ENCODE results near the gene PRXL2A.
"Not testable (repeated sequence)": the region's sequence is repeated elsewhere in the genome, so short reads cannot be mapped to it uniquely, and the experiment has no call there.

The PRXL2A gene

GRCh38 chr10:80477813-80478212 is 69.5 kb downstream of the PRXL2A start:
- no peak for DNase-seq

DNA sequence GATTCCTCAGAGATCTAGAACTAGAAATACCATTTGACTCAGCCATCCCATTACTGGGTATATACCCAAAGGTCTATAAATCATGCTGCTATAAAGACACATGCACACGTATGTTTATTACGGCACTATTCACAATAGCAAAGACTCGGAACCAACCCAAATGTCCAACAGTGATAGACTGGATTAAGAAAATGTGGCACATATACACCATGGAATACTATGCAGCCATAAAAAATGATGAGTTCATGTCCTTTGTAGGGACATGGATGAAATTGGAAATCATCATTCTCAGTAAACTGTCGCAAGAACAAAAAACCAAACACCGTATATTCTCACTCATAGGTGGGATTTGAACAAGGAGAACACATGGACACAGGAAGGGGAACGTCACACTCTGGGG is 72.0 kb downstream of the PRXL2A start:
- not testable (repeated sequence) for DNase-seq

GRCh38 chr10:80480852-80481251 is 72.5 kb downstream of the PRXL2A start:
- no peak for DNase-seq

DNA sequence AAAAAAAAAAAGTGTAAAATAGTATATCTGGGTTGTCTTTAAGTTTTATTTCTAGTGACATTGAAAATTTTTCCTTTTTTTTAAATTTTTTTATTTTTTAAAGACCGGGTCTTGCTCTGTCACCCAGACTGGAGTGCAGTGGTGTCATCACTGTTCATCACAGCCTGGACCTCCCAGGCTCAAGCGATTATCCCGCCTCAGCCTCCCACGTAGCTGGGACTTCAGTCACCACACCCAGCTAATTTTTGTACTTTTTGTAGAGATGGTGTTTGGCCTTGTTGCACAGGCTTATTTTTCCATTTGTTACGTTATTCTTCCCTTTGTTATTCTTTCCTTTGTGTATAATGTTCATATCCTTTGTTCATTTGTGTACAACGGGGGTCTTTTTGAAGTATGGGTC is 75.9 kb downstream of the PRXL2A start:
- no peak for DNase-seq

- DNase-seq = no peak
Observed at GRCh38 chr10:80484676-80485075, 76.3 kb downstream of the PRXL2A start.

DNA sequence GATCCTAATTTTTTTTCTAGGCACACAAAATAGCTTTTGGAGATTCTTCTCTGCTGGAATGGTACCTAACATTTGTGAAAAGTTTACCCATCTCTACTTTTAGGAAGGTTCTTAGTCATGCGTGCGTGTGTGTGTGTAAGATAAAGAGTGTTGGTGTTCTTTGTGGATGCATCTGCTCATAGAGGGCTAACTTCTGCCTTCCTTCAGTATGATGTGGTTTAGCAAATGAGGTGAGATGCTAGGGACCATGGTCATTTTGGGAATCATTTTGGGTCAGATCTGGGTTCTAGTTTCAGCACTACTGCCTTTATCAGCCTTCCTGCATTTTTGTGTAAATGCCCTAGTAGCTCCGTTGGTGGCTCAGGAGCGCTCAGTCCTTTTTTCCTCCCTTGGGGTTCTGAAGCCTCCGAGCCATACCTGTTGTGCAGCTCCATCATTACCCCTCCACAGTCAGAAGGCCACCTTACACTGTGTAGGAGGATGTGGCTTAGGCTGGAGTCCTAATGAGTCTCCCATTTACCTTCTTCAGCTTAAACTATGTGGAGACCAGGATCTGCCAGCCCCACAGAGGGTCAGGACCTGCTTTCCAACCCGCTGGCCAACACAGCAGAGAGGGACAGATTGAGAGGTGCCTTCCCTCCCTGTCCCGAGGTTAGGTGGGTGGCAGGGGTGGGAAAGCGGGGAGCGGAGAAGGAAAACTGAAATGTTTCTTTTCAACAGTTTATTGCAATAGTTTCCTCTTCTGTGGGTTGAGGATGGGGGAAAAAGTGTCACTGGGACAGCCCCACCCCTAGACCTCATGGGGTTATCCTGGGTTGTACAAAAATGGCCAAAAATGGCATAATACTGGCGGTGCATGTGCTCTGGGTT is 77.0 kb downstream of the PRXL2A start:
- DNase-seq = no peak

DNA sequence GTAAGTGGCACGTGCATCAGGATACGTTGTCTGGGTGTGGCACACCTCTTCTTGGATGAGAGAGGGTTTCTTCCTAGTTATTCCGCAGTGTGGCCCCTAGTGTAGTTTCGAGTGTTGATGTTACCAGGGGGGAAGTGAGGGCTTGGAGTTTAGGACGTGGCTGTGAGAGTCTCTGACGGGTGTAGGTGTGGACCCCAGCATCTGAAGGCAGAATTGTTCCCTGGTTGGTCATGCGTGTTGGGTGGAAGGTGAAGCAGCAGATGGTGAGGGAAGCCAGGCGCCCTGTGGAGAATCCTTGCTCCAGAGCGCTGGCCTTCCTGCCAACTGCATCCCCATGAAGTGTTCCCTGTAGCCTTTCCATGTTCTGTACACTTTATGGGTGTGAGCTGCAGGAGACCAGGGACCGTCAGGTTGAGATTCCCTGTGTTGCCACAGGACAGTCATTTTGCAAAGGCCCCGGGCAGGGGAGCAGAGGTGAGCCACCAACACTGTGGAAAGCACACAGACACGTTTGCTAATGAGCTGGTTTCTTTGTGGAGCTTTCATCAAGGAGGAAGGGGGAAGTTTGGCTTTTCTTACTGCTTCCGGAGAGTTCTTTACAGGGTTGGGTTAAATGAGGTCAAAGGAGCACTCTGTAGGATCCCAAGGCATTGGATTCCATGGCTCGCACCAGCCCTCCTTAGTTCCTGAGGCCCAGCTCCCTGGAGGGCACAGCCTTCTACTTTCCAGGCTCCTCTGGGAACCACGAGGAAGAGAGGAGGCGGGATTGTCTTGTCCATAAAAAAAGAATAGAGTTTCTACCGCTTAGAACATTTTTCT is 77.8 kb downstream of the PRXL2A start:
- no peak for DNase-seq

Data from NCI-H1694 (cell line).